Urinary bladder (tissue), 4 donors: ENCODE measurements around the gene ZFAND2A. TPM values are rescaled to one million over a fixed set of nuclear protein-coding genes. Genes with fewer than 3 reads are reported as not detected.

ENCODE experiments used
- DNase-seq: peaks from one replicate; pipeline ENCODE4 v3.0.0-alpha.2; 2015; ENCODE audit errors: extremely low spot score
- H3K27ac ChIP-seq: one replicate; pipeline ENCODE4 v1.5.1; 2013; ENCODE audit warnings: low read depth, mild to moderate bottlenecking, moderate library complexity
- H3K36me3 ChIP-seq: one replicate; pipeline ENCODE4 v1.6.1; 2013; ENCODE audit warnings: mild to moderate bottlenecking, moderate library complexity; ENCODE audit not compliant: insufficient read depth
- H3K4me1 ChIP-seq: one replicate; pipeline ENCODE4 v1.6.1; 2013; ENCODE audit warnings: mild to moderate bottlenecking, moderate library complexity; ENCODE audit not compliant: insufficient read depth
- H3K4me3 ChIP-seq: one replicate; pipeline ENCODE4 v1.5.1; 2013; ENCODE audit warnings: low read depth, low read length
- WGBS: extraction: QIAGEN DNeasy Blood & Tissue Kit; methylation state at CpG from one replicate; pipeline ENCODE4 v1.1.7; 2013; 5-methylcytosine and 5-hydroxymethylcytosine counted together
- polyA plus RNA-seq: library from polyadenylated mRNA; stranded (reverse); fragments of 200-250 nt; gene quantifications from one replicate; pipeline ENCODE4 v1.2.3, GENCODE V29; 2013
- total RNA-seq: library from RNA; depleted of rRNA; stranded (reverse); fragments of >200 nt; gene quantifications from one replicate; pipeline ENCODE4 v1.2.3, GENCODE V29; 2014
- donor health status: healthy with polysubstance abuse.
- donor health status: healthy.

The ZFAND2A gene
- total and polyA plus RNA-seq, 2 donors = 12.2 to 34.2 TPM

- WGBS = 80% methylated on average over 2 of the region's 2 CpGs
- Histone ChIP-seq H3K36me3 (no peaks in the 10 kb centered on the region), H3K4me3 (no peak overlapping the region), H3K27ac (no peak overlapping the region), H3K4me1 (no peaks in the 10 kb centered on the region)
- DNase-seq = no peak
Observed at GRCh38 chr7:1131471-1132265, 28.3 kb downstream of the ZFAND2A start.

- H3K4me1 ChIP-seq = no peaks in the 10 kb centered on the region
- DNase-seq = no peak
- no peak overlapping the region for H3K27ac ChIP-seq
- 92% methylated on average over 26 of the region's 26 CpGs for WGBS
- H3K36me3 ChIP-seq = no peaks in the 10 kb centered on the region
- no peak overlapping the region for H3K4me3 ChIP-seq
Observed at GRCh38 chr7:1130021-1130990, 29.7 kb downstream of the ZFAND2A start.

GRCh38 chr7:1129431-1129830 lies 30.6 kb downstream of the ZFAND2A start:
- WGBS = 99% methylated on average over 11 of the region's 13 CpGs
- DNase-seq = no peak

DNA sequence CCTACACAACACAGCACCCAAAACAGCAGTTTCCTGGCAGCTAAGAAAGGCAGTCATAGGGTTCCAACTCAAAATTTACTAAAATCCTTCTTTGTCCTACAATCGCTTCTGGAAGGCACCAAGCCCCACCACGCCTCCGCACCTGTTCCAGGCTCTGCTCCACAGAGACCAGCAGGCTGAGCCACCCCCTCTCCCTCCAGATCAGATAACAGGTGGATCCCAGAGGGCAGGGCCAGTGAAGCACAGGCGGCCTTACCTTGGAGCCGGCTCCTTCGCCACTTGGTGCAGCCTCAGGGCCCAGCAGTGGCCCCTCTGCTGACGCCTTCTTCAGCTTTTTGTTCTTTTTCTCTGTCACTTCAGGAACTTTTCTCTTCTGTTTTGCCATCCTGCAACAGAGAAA lies 33.0 kb downstream of the ZFAND2A start:
- 94% methylated on average over 7 of the region's 7 CpGs for WGBS
- Histone ChIP-seq H3K36me3 (no peaks in the 10 kb centered on the region), H3K27ac (no peak overlapping the region), H3K4me3 (no peak overlapping the region), H3K4me1 (no peaks in the 10 kb centered on the region)
- no peak for DNase-seq

More at GRCh38 chr7:1129431-1129830, 30.6 kb downstream of the ZFAND2A start:
- H3K36me3 ChIP-seq = no peaks in the 10 kb centered on the region
- H3K4me1 ChIP-seq = no peaks in the 10 kb centered on the region
- no peak overlapping the region for H3K4me3 ChIP-seq
- H3K27ac ChIP-seq = no peak overlapping the region

DNA sequence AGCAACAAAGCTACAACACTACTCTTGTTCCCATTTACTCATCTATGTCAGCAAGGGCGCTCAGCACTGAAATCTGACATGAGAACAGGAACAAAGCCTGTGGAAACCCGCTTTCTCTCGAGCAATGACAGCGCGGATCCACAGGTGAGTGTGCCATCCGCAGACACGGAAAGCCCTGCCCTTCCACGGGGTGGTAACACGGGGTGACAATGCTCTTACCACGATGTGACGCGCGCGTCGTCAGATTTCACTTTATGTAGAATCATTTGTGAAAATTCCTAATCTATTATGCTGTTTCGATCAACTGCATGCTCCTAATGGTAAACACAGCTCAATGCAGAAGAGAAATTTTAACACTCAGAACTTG lies 34.4 kb downstream of the ZFAND2A start:
- no peak overlapping the region for H3K4me3 ChIP-seq
- WGBS = 96% methylated on average over 16 of the region's 16 CpGs
- no peaks in the 10 kb centered on the region for H3K36me3 ChIP-seq
- DNase-seq = no peak
- no peaks in the 10 kb centered on the region for H3K4me1 ChIP-seq
- no peak overlapping the region for H3K27ac ChIP-seq

- no peaks in the 10 kb centered on the region for H3K36me3 ChIP-seq
- no peak overlapping the region for H3K4me3 ChIP-seq
- no peak for DNase-seq
- WGBS = 65% methylated on average over 23 of the region's 23 CpGs
- H3K4me1 ChIP-seq = no peaks in the 10 kb centered on the region
- no peak overlapping the region for H3K27ac ChIP-seq
Observed at GRCh38 chr7:1124816-1125602, 35.0 kb downstream of the ZFAND2A start.

- no peaks in the 10 kb centered on the region for H3K36me3 ChIP-seq
- no peaks in the 10 kb centered on the region for H3K4me1 ChIP-seq
- no peak for DNase-seq
- WGBS = 65% methylated on average over 11 of the region's 11 CpGs
- no peak overlapping the region for H3K4me3 ChIP-seq
- no peak overlapping the region for H3K27ac ChIP-seq
Observed at GRCh38 chr7:1124164-1124563, 35.8 kb downstream of the ZFAND2A start.

DNA sequence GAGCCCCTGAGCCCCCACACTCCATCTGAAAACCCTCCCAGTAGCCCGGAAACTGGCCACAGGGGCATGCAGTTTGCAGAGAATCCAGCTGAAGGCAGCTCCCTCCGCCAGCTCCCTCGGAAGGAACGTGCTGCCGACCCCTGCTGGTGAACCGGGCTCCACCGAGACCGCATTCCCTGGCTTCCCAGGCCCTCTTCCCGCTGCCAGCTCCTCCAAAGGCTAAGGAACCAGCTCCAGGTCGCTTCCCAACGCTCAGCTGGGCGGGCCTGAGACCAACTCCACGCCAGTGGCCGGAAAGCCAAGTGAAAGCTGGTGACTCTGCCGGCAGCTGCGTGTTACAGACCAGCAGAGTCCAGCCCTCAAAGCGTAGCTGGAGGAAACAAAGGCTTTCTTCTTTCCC lies 36.3 kb downstream of the ZFAND2A start:
- no peak overlapping the region for H3K4me3 ChIP-seq
- 15% methylated on average over 17 of the region's 17 CpGs for WGBS
- no peak overlapping the region for H3K27ac ChIP-seq

GRCh38 chr7:1122832-1123501 lies 37.0 kb downstream of the ZFAND2A start:
- DNase-seq = no peak
- 75% methylated on average over 31 of the region's 31 CpGs for WGBS
- Histone ChIP-seq H3K4me3 (no peak overlapping the region), H3K27ac (no peak overlapping the region), H3K4me1 (no peaks in the 10 kb centered on the region), H3K36me3 (no peaks in the 10 kb centered on the region)

More for the DNA sequence above, 36.3 kb downstream of the ZFAND2A start:
- DNase-seq = no peak
- Histone ChIP-seq H3K36me3 (no peaks in the 10 kb centered on the region), H3K4me1 (no peaks in the 10 kb centered on the region)

- Histone ChIP-seq H3K36me3 (no peaks in the 10 kb centered on the region), H3K4me3 (no peak overlapping the region), H3K4me1 (no peaks in the 10 kb centered on the region), H3K27ac (no peak overlapping the region)
- DNase-seq = no peak
- WGBS = 80% methylated on average over 28 of the region's 28 CpGs
Observed at GRCh38 chr7:1121886-1122831, 37.8 kb downstream of the ZFAND2A start.

GRCh38 chr7:1121476-1121875 lies 38.5 kb downstream of the ZFAND2A start:
- DNase-seq = no peak
- 82% methylated on average over 14 of the region's 14 CpGs for WGBS
- no peaks in the 10 kb centered on the region for H3K4me1 ChIP-seq

GRCh38 chr7:1120791-1121190 lies 39.2 kb downstream of the ZFAND2A start:
- 92% methylated on average over 22 of the region's 22 CpGs for WGBS
- no peaks in the 10 kb centered on the region for H3K36me3 ChIP-seq
- DNase-seq = no peak
- H3K4me1 ChIP-seq = no peaks in the 10 kb centered on the region
- no peak overlapping the region for H3K4me3 ChIP-seq
- H3K27ac ChIP-seq = no peak overlapping the region

More at GRCh38 chr7:1121476-1121875, 38.5 kb downstream of the ZFAND2A start:
- Histone ChIP-seq H3K36me3 (no peaks in the 10 kb centered on the region), H3K4me3 (no peak overlapping the region), H3K27ac (no peak overlapping the region)
